ENCODE measurements around the gene FBXO4.

FBXO4 gene

DNA sequence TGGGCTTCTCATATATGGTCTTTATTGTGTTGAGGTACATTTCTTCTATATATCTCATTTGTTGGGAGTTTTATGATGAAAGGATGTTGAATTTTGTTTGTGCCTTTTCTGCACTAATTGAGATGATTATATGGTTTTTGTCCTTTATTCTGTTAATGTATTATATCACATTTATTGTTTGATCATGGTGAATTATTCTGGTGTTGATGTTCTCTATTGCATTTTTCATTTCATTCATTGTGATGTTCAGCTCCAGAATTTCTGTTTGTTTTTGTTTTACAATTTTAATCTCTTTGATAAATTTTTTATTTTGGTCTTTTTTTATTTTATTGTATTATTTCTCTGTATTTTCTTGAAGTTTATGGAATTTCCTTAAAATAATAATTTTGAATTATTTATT, 35.4 kb downstream of the FBXO4 start:
- Histone ChIP-seq H3K4me1 (ENCODE audit: control insufficient read depth in 2 of 2, insufficient read depth in 1 of 2, low read depth in 1 of 2, low read length in 2 of 2) (no peaks in the 10 kb centered on the region), H4K91ac (ENCODE audit: low read depth, low read length, poor library complexity) (no peak overlapping the region), H2AK5ac (ENCODE audit: low read depth, low read length) (no peak overlapping the region), H3K27ac (replicated peaks; ENCODE audit: low read length) (no peak overlapping the region), H3K18ac (ENCODE audit: low read length) (no peak overlapping the region), H3K36me3 (replicated peaks in 1 of 2; ENCODE audit: control insufficient read depth in 2 of 2, insufficient read depth in 2 of 2, low read length in 2 of 2) (no peaks in the 10 kb centered on the region), H3K4me2 (ENCODE audit: insufficient read depth, low read length, poor library complexity, severe bottlenecking) (no peak overlapping the region), H2AFZ (ENCODE audit: low read length) (no peak overlapping the region), H2BK15ac (ENCODE audit: low read length) (no peak overlapping the region), H3K27me3 (ENCODE audit: control insufficient read depth in 3 of 3, insufficient read depth in 3 of 3, low read depth in 1 of 3, low read length in 3 of 3) (no peaks in the 10 kb centered on the region), H3K23ac (ENCODE audit: low read depth, low read length, poor library complexity) (no peak overlapping the region), H3K9ac (ENCODE audit: low read depth, low read length, poor library complexity) (no peak overlapping the region), H2BK12ac (ENCODE audit: low read length) (no peak overlapping the region), H2BK120ac (ENCODE audit: low read depth, low read length) (no peak overlapping the region), H2BK5ac (ENCODE audit: low read length) (no peak overlapping the region), H3K4me3 (ENCODE audit: low read length in 2 of 2) (no peak overlapping the region), H3K14ac (ENCODE audit: low read length) (no peak overlapping the region), H3K9me3 (replicated peaks in 1 of 2; ENCODE audit: control insufficient read depth in 2 of 2, insufficient read depth in 1 of 2, low read depth in 1 of 2, low read length in 2 of 2) (peaks cover 0 to 6% of the 10 kb centered on the region in 2 donors), H4K8ac (ENCODE audit: low read depth, low read length) (no peak overlapping the region), H3K4ac (ENCODE audit: low read length) (no peak overlapping the region), H3K79me1 (ENCODE audit: low read depth, low read length) (no peaks in the 10 kb centered on the region)
- no peak for DNase-seq (ENCODE audit: low spot score)

DNA sequence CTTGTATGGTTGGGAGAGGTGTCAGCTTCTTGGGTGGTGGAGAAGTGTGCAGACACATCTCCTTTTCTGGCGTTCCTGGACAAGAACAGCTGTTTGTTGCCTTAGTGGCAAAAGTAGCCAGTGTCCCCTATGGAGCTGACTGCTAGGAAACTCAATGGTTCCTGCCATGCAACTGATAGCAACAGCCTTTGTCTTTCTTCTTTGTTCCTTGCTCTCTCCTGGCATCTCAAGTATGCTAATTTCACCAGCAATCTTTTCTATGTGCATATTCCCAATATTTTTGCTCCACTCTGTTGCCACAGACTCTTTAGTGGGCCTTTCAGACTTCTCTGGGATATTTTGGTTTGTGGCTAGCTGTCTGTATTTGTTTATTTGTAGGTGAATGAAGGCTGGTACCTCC, 36.7 kb downstream of the FBXO4 start:
- no peak overlapping the region for H2BK120ac ChIP-seq (ENCODE audit: low read depth, low read length)
- H2AK5ac ChIP-seq (ENCODE audit: low read depth, low read length) = no peak overlapping the region
- H3K27me3 ChIP-seq (ENCODE audit: control insufficient read depth in 3 of 3, insufficient read depth in 3 of 3, low read depth in 1 of 3, low read length in 3 of 3) = no peaks in the 10 kb centered on the region
- no peaks in the 10 kb centered on the region for H3K4me1 ChIP-seq (ENCODE audit: control insufficient read depth in 2 of 2, insufficient read depth in 1 of 2, low read depth in 1 of 2, low read length in 2 of 2)
- H4K91ac ChIP-seq (ENCODE audit: low read depth, low read length, poor library complexity) = no peak overlapping the region
- no peak overlapping the region for H2BK12ac ChIP-seq (ENCODE audit: low read length)
- WGBS, 2 donors (ENCODE audit: extremely low coverage in 2 of 2, insufficient read length in 2 of 2, insufficient replicate concordance in 1 of 2) = no CpG with 5 or more reads among the region's 1 CpG
- H3K4me3 ChIP-seq (ENCODE audit: low read length in 2 of 2) = no peak overlapping the region
- no peak overlapping the region for H3K4ac ChIP-seq (ENCODE audit: low read length)
- no peaks in the 10 kb centered on the region for H3K79me1 ChIP-seq (ENCODE audit: low read depth, low read length)
- H4K8ac ChIP-seq (ENCODE audit: low read depth, low read length) = no peak overlapping the region
- H2BK5ac ChIP-seq (ENCODE audit: low read length) = no peak overlapping the region
- no peaks in the 10 kb centered on the region for H3K36me3 ChIP-seq (replicated peaks in 1 of 2; ENCODE audit: control insufficient read depth in 2 of 2, insufficient read depth in 2 of 2, low read length in 2 of 2)
- H3K18ac ChIP-seq (ENCODE audit: low read length) = no peak overlapping the region
- no peak overlapping the region for H2BK15ac ChIP-seq (ENCODE audit: low read length)
- no peak overlapping the region for H3K14ac ChIP-seq (ENCODE audit: low read length)
- DNase-seq (ENCODE audit: low spot score) = no peak
- H2AFZ ChIP-seq (ENCODE audit: low read length) = no peak overlapping the region
- no peak overlapping the region for H3K27ac ChIP-seq (replicated peaks; ENCODE audit: low read length)
- no peak overlapping the region for H3K23ac ChIP-seq (ENCODE audit: low read depth, low read length, poor library complexity)
- H3K4me2 ChIP-seq (ENCODE audit: insufficient read depth, low read length, poor library complexity, severe bottlenecking) = no peak overlapping the region
- peaks cover 0 to 6% of the 10 kb centered on the region in 2 donors for H3K9me3 ChIP-seq (replicated peaks in 1 of 2; ENCODE audit: control insufficient read depth in 2 of 2, insufficient read depth in 1 of 2, low read depth in 1 of 2, low read length in 2 of 2)
- no peak overlapping the region for H3K9ac ChIP-seq (ENCODE audit: low read depth, low read length, poor library complexity)

DNA sequence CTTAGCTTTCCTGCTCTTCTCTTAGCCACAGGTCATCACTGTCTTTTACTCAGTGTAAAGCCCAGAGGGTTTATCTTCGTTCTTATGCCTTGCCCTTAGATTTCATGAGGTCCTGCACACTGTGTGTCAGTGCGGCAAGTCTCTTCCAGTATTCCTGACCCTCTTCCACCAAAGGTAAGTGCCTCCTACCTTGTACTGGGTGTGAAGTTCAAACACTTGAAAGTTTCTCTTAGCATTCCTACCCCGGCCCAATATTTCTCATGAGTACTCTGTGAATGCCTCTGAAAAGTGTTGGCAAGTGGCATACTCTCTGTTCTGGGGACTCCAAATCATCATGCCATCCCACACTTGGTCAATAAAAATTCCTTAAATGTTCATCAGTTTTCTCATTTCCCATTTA, 37.4 kb downstream of the FBXO4 start:
- H3K18ac ChIP-seq (ENCODE audit: low read length) = no peak overlapping the region
- no peak overlapping the region for H3K4me2 ChIP-seq (ENCODE audit: insufficient read depth, low read length, poor library complexity, severe bottlenecking)
- H2BK5ac ChIP-seq (ENCODE audit: low read length) = no peak overlapping the region
- H3K4me3 ChIP-seq (ENCODE audit: low read length in 2 of 2) = no peak overlapping the region
- H3K4me1 ChIP-seq (ENCODE audit: control insufficient read depth in 2 of 2, insufficient read depth in 1 of 2, low read depth in 1 of 2, low read length in 2 of 2) = no peaks in the 10 kb centered on the region
- no peak overlapping the region for H3K27ac ChIP-seq (replicated peaks; ENCODE audit: low read length)
- H3K9ac ChIP-seq (ENCODE audit: low read depth, low read length, poor library complexity) = no peak overlapping the region
- no peak overlapping the region for H2BK15ac ChIP-seq (ENCODE audit: low read length)
- H3K9me3 ChIP-seq (replicated peaks in 1 of 2; ENCODE audit: control insufficient read depth in 2 of 2, insufficient read depth in 1 of 2, low read depth in 1 of 2, low read length in 2 of 2) = peaks cover 0 to 6% of the 10 kb centered on the region in 2 donors
- H2BK120ac ChIP-seq (ENCODE audit: low read depth, low read length) = no peak overlapping the region
- no peak for DNase-seq (ENCODE audit: low spot score)
- no peak overlapping the region for H3K23ac ChIP-seq (ENCODE audit: low read depth, low read length, poor library complexity)
- no peak overlapping the region for H3K14ac ChIP-seq (ENCODE audit: low read length)
- H4K91ac ChIP-seq (ENCODE audit: low read depth, low read length, poor library complexity) = no peak overlapping the region
- H2AK5ac ChIP-seq (ENCODE audit: low read depth, low read length) = no peak overlapping the region
- no peaks in the 10 kb centered on the region for H3K79me1 ChIP-seq (ENCODE audit: low read depth, low read length)
- H4K8ac ChIP-seq (ENCODE audit: low read depth, low read length) = no peak overlapping the region
- WGBS, 2 donors (ENCODE audit: extremely low coverage in 2 of 2, insufficient read length in 2 of 2, insufficient replicate concordance in 1 of 2) = no CpG with 5 or more reads among the region's 3 CpGs
- no peak overlapping the region for H2BK12ac ChIP-seq (ENCODE audit: low read length)
- H3K27me3 ChIP-seq (ENCODE audit: control insufficient read depth in 3 of 3, insufficient read depth in 3 of 3, low read depth in 1 of 3, low read length in 3 of 3) = no peaks in the 10 kb centered on the region
- H2AFZ ChIP-seq (ENCODE audit: low read length) = no peak overlapping the region
- H3K4ac ChIP-seq (ENCODE audit: low read length) = no peak overlapping the region
- no peaks in the 10 kb centered on the region for H3K36me3 ChIP-seq (replicated peaks in 1 of 2; ENCODE audit: control insufficient read depth in 2 of 2, insufficient read depth in 2 of 2, low read length in 2 of 2)

DNA sequence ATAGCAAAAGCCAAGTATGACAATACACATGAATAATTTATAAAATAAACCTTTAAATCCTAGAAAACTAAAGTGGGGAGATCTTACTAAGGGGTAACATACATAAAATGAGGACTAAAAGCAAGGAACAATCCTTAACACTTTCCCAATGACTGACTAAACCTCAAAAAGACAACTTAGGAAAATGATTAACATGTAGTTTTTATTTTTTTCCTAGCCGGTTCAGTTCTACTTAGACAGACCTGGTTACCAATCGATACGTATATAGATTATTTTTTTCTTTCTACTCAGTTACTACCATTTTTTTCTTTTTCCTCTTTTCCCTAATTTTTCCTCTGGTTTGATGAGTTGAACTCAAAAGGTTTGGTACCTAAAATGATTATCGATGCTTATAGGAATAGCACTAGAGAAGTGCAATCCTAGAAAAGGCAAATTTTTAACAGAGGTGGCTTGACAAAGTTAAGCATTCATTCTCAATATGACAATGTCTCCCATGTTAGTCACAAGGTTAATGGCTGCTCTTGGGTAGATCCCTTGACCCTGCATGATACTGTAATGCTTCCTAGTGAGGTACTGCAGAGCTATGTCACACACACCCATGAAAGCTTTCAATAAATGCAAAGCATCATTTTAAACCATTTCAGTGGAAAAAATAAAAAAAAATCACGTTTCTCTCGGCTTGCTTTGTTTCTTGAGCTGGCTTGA, 41.5 kb downstream of the FBXO4 start:
- Histone ChIP-seq H2BK15ac (ENCODE audit: low read length) (no peak overlapping the region), H4K8ac (ENCODE audit: low read depth, low read length) (no peak overlapping the region), H3K36me3 (replicated peaks in 1 of 2; ENCODE audit: control insufficient read depth in 2 of 2, insufficient read depth in 2 of 2, low read length in 2 of 2) (no peaks in the 10 kb centered on the region), H4K91ac (ENCODE audit: low read depth, low read length, poor library complexity) (no peak overlapping the region), H3K27ac (replicated peaks; ENCODE audit: low read length) (no peak overlapping the region), H2BK120ac (ENCODE audit: low read depth, low read length) (no peak overlapping the region), H3K4me3 (ENCODE audit: low read length in 2 of 2) (no peak overlapping the region), H3K23ac (ENCODE audit: low read depth, low read length, poor library complexity) (no peak overlapping the region), H3K9me3 (replicated peaks in 1 of 2; ENCODE audit: control insufficient read depth in 2 of 2, insufficient read depth in 1 of 2, low read depth in 1 of 2, low read length in 2 of 2) (no peaks in the 10 kb centered on the region), H3K4me1 (ENCODE audit: control insufficient read depth in 2 of 2, insufficient read depth in 1 of 2, low read depth in 1 of 2, low read length in 2 of 2) (no peaks in the 10 kb centered on the region), H2AK5ac (ENCODE audit: low read depth, low read length) (no peak overlapping the region), H3K79me1 (ENCODE audit: low read depth, low read length) (no peaks in the 10 kb centered on the region), H3K27me3 (ENCODE audit: control insufficient read depth in 3 of 3, insufficient read depth in 3 of 3, low read depth in 1 of 3, low read length in 3 of 3) (no peaks in the 10 kb centered on the region), H3K4ac (ENCODE audit: low read length) (no peak overlapping the region), H3K9ac (ENCODE audit: low read depth, low read length, poor library complexity) (no peak overlapping the region), H3K14ac (ENCODE audit: low read length) (no peak overlapping the region), H2BK5ac (ENCODE audit: low read length) (no peak overlapping the region), H2BK12ac (ENCODE audit: low read length) (no peak overlapping the region), H3K18ac (ENCODE audit: low read length) (no peak overlapping the region), H3K4me2 (ENCODE audit: insufficient read depth, low read length, poor library complexity, severe bottlenecking) (no peak overlapping the region), H2AFZ (ENCODE audit: low read length) (no peak overlapping the region)
- DNase-seq (ENCODE audit: low spot score) = no peak
- no CpG with 5 or more reads among the region's 6 CpGs for WGBS, 2 donors (ENCODE audit: extremely low coverage in 2 of 2, insufficient read length in 2 of 2, insufficient replicate concordance in 1 of 2)

Data from neuronal stem cell (in vitro differentiated cells).